GM12865 (cell line): ENCODE data around the gene PDK2.

Source experiments
- DNase-seq: peaks from one replicate; pipeline ENCODE4 v3.0.0; 2010; ENCODE audit warnings: low read depth
- H3K4me3 ChIP-seq: 2 replicates; pipeline ENCODE4 v1.5.1; 2011; ENCODE audit warnings: mild to moderate bottlenecking, low read depth, low read length, control low read depth
- TF ChIP-seq, protein P1 (sequence below): IDR thresholded peaks from 2 replicates; pipeline ENCODE4 v1.5.1; 2011; ENCODE audit warnings: low read length, control low read depth, low read depth, inconsistent platforms; ENCODE audit not compliant: insufficient read depth; ENCODE audit errors: missing control alignments

Gene PDK2

GRCh38 chr17:50094753-50095619 lies at the start of gene PDK2:
Gene PDK2 (plus strand): TSS chr17:50095351. CDS start chr17:50095436, 85 bp downstream.
- DNase-seq, result peak; percentile 96
- TF ChIP-seq, protein P1, sequence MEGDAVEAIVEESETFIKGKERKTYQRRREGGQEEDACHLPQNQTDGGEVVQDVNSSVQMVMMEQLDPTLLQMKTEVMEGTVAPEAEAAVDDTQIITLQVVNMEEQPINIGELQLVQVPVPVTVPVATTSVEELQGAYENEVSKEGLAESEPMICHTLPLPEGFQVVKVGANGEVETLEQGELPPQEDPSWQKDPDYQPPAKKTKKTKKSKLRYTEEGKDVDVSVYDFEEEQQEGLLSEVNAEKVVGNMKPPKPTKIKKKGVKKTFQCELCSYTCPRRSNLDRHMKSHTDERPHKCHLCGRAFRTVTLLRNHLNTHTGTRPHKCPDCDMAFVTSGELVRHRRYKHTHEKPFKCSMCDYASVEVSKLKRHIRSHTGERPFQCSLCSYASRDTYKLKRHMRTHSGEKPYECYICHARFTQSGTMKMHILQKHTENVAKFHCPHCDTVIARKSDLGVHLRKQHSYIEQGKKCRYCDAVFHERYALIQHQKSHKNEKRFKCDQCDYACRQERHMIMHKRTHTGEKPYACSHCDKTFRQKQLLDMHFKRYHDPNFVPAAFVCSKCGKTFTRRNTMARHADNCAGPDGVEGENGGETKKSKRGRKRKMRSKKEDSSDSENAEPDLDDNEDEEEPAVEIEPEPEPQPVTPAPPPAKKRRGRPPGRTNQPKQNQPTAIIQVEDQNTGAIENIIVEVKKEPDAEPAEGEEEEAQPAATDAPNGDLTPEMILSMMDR, result no peak
- H3K4me3 ChIP-seq, result peak within 1 kb of the TSS; percentile 60

GRCh38 chr17:50046179-50046578 lies 49.0 kb upstream of the PDK2 start:
- TF ChIP-seq, protein P1, result no peak
- no peak overlapping the region for H3K4me3 ChIP-seq
- DNase-seq, result no peak

GRCh38 chr17:50046667-50047066 lies 48.5 kb upstream of the PDK2 start:
- TF ChIP-seq, protein P1, result no peak
- DNase-seq, result no peak
- no peak overlapping the region for H3K4me3 ChIP-seq

DNA sequence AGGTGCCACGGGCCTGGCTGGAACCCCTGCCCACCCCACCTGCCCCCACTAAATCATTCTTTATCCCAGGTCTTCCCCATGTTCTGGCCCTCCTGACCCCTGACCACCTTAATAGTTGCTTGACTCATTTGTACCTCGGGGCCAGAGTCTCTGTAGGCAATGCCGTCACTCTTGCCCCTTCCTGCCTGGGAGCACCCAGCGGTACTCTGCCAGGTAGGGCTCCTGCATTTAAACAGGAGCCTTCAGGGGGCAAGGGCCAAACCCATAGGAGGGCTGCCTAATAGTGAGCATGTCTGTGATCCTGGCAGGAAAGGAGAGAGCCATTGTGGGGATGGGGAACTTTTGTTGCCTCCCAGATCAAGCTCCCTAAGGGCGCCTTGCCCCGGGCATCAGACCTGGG lies 48.1 kb upstream of the PDK2 start:
- no peak overlapping the region for H3K4me3 ChIP-seq
- TF ChIP-seq, protein P1, result no peak
- DNase-seq, result no peak

DNA sequence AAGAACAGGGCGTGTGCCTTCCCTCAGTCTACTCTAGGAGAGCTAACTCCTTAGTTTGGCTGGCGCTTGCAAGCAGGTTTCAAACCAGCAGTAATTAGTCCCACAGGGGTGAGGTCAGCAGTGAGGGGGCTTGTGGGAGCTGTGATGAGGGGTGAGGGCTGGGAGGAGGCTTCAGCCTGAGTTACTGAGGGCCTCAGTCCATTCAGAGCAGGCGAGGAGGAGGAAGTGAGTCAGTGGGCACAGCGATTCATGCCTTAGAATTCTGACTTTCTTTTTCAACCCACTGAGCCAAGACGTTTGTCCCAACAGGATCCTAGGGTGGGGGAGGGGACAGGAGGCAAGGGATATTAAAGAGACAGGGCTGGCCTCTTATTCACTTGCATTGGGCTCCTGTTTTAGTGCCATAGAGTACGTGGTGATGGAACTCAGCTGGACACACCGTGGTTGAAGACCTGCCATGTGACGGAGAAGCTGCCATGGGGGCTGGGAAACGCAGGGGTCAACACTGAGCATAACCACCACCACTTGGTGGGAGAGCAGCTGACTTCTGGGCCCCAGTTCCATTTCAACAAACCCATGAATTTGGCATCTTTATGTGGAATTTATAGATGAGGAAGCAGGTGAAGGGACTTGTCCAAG lies 47.5 kb upstream of the PDK2 start:
- no peak overlapping the region for H3K4me3 ChIP-seq
- no peak for DNase-seq
- TF ChIP-seq, protein P1, result no peak

- TF ChIP-seq, protein P1, result no peak
- H3K4me3 ChIP-seq, result no peak overlapping the region
- no peak for DNase-seq
Measured at GRCh38 chr17:50048146-50048720, 46.9 kb upstream of the PDK2 start.
